PC-3 (cell line): ENCODE data around the gene ZMIZ2. TPM values are rescaled to one million over a fixed set of nuclear protein-coding genes. Genes with fewer than 3 reads are reported as not detected.
"Not testable (repeated sequence)": the region's sequence is repeated elsewhere in the genome, so short reads cannot be mapped to it uniquely, and the experiment has no call there.

Experiments
- ATAC-seq: fragments of 200-7000 bp; cut with Tn5 transposase; 2 replicates; pipeline ENCODE4 v1.9.1; 2020; ENCODE audit warnings: mild to moderate bottlenecking, moderate library complexity
- BruUV-seq: library from RNA; stranded (reverse); fragments of 400-500 nt; replicated peaks from 2 replicates; lab custom pipeline; 2021; lab: Mats Ljungman, UMichigan
- CTCF ChIA-PET: fragments of 300-600 bp; sonication (Branson Sonifier 250); formaldehyde crosslinking; loops from one replicate; lab custom pipeline; 2022; ENCODE audit warnings: antibody characterized with exemption; lab: Charles Lee
- POLR2A ChIA-PET: fragments of 300-600 bp; sonication (Branson Sonifier 250); formaldehyde crosslinking; loops from one replicate; lab custom pipeline; 2022; ENCODE audit warnings: antibody characterized with exemption; ENCODE audit not compliant: unreplicated experiment; lab: Charles Lee
- DNase-seq: peaks from one replicate; pipeline ENCODE4 v3.0.0-alpha.2; 2015
- H2AFZ ChIP-seq: fragments of 300-600 bp; sonication (generic); 2 replicates; pipeline ENCODE4 v1.6.0; 2016; ENCODE audit warnings: antibody characterized with exemption, low read length
- H3F3A ChIP-seq: fragments of 300-600 bp; sonication (generic); one replicate; pipeline ENCODE4 v1.6.0; 2017; ENCODE audit warnings: antibody characterized with exemption, low read length, control low read depth, mild to moderate bottlenecking; ENCODE audit not compliant: unreplicated experiment
- H3K27ac ChIP-seq: fragments of 300-600 bp; sonication (generic); 2 replicates; pipeline ENCODE4 v1.5.1; 2016; ENCODE audit warnings: mild to moderate bottlenecking, low read length
- H3K27me3 ChIP-seq: fragments of 300-600 bp; sonication (generic); 2 replicates; pipeline ENCODE4 v1.6.1; 2016; ENCODE audit warnings: low read length, mixed read lengths
- H3K36me3 ChIP-seq: fragments of 300-600 bp; sonication (generic); 2 replicates; pipeline ENCODE4 v1.6.1; 2016; ENCODE audit warnings: low read depth, mixed run types, low read length, mixed read lengths
- H3K4me1 ChIP-seq: fragments of 300-600 bp; sonication (generic); 2 replicates; pipeline ENCODE4 v1.5.1; 2016; ENCODE audit warnings: low read length; ENCODE audit not compliant: insufficient read depth
- H3K4me2 ChIP-seq: fragments of 300-600 bp; sonication (generic); 2 replicates; pipeline ENCODE4 v1.6.0; 2016; ENCODE audit warnings: low read length
- H3K4me3 ChIP-seq: fragments of 300-600 bp; sonication (generic); 2 replicates; pipeline ENCODE4 v1.5.1; 2016; ENCODE audit warnings: mild to moderate bottlenecking, low read length, mixed read lengths
- H3K79me2 ChIP-seq: fragments of 300-600 bp; sonication (generic); 2 replicates; pipeline ENCODE4 v1.6.1; 2017; ENCODE audit warnings: low read length, mixed read lengths
- H3K9ac ChIP-seq: fragments of 300-600 bp; sonication (generic); 2 replicates; pipeline ENCODE4 v1.6.0; 2016; ENCODE audit warnings: mild to moderate bottlenecking, low read length
- H3K9me2 ChIP-seq: fragments of 300-600 bp; sonication (generic); replicated peaks from 2 replicates; pipeline ENCODE4 v1.6.1; 2016; ENCODE audit warnings: mixed run types, low read length, mixed read lengths
- H3K9me3 ChIP-seq: fragments of 300-600 bp; sonication (generic); 2 replicates; pipeline ENCODE4 v1.6.1; 2016; ENCODE audit warnings: low read length, mixed read lengths
- H4K20me1 ChIP-seq: fragments of 300-600 bp; sonication (generic); 2 replicates; pipeline ENCODE4 v1.6.1; 2016; ENCODE audit warnings: low read length, mixed read lengths
- CTCF ChIP-seq: fragments of 300-600 bp; sonication (generic); conservative IDR thresholded peaks from 2 replicates; pipeline ENCODE4 v1.5.1; 2017; ENCODE audit warnings: antibody characterized with exemption, low read depth, mild to moderate bottlenecking, low read length
- EZH2 ChIP-seq: fragments of 300-600 bp; sonication (generic); IDR thresholded peaks from one replicate; pipeline ENCODE4 v1.6.1; 2017; ENCODE audit warnings: antibody characterized with exemption, mild to moderate bottlenecking, low read length; ENCODE audit not compliant: unreplicated experiment
- EZH2phosphoT487 ChIP-seq: fragments of 300-600 bp; sonication (generic); IDR thresholded peaks from 2 replicates; pipeline ENCODE4 v1.6.1; 2018; ENCODE audit warnings: mild to moderate bottlenecking, antibody characterized with exemption, low read length, borderline replicate concordance
- intact Hi-C: fragments of 100-400 bp; cut with micrococcal nuclease; formaldehyde crosslinking; loops from 2 replicates; pipeline ENCODE4 v1.9.0; 2023
- total RNA-seq: library from RNA; depleted of rRNA; stranded (reverse); fragments of >200 nt; gene quantifications from 2 replicates; pipeline ENCODE4 v1.2.3, GENCODE V29; 2014

ZMIZ2 gene
- total RNA-seq, 1 experiment from 2014 or later: 18.3 TPM

GRCh38 chr7:44716205-44716604 lies 32.4 kb upstream of the ZMIZ2 start:
- H3F3A ChIP-seq: no peaks in the 10 kb centered on the region
- intact Hi-C loops: no loop called here
- TF ChIP-seq CTCF (no peak), EZH2 (no peak), EZH2phosphoT487 (no peak)
- no peaks in the 10 kb centered on the region for H3K36me3 ChIP-seq
- no TSS peak for BruUV-seq
- CTCF ChIA-PET: no interaction called here
- H3K27me3 ChIP-seq: no peaks in the 10 kb centered on the region
- no peaks in the 10 kb centered on the region for H3K9me3 ChIP-seq
- H2AFZ ChIP-seq: no peak overlapping the region
- DNase-seq: no peak
- no peaks in the 10 kb centered on the region for H4K20me1 ChIP-seq
- POLR2A ChIA-PET: no interaction called here
- H3K27ac ChIP-seq: no peak overlapping the region
- no peaks in the 10 kb centered on the region for H3K9me2 ChIP-seq
- H3K79me2 ChIP-seq: no peaks in the 10 kb centered on the region
- H3K4me3 ChIP-seq: no peak overlapping the region
- peaks cover 17% of the 10 kb centered on the region for H3K4me1 ChIP-seq
- no peak for ATAC-seq
- no peak overlapping the region for H3K9ac ChIP-seq
- no peak overlapping the region for H3K4me2 ChIP-seq

- no peaks in the 10 kb centered on the region for H3K79me2 ChIP-seq
- H3K9ac ChIP-seq: no peak overlapping the region
- ATAC-seq (no peak), DNase-seq (no peak)
- no peaks in the 10 kb centered on the region for H4K20me1 ChIP-seq
- CTCF ChIA-PET: no interaction called here
- no peaks in the 10 kb centered on the region for H3K27me3 ChIP-seq
- H3K9me2 ChIP-seq: no peaks in the 10 kb centered on the region
- no peaks in the 10 kb centered on the region for H3K9me3 ChIP-seq
- POLR2A ChIA-PET: no interaction called here
- H3K4me1 ChIP-seq: peaks cover 5% of the 10 kb centered on the region; the same call in 1 of the 2 replicates
- intact Hi-C loops: no loop called here
- no peak overlapping the region for H3K27ac ChIP-seq
- no peaks in the 10 kb centered on the region for H3F3A ChIP-seq
- no TSS peak for BruUV-seq
- TF ChIP-seq EZH2 (no peak), EZH2phosphoT487 (no peak), CTCF (no peak)
- no peak overlapping the region for H2AFZ ChIP-seq
- H3K36me3 ChIP-seq: no peaks in the 10 kb centered on the region
- no peak overlapping the region for H3K4me2 ChIP-seq
- H3K4me3 ChIP-seq: no peak overlapping the region
These were observed 28.3 kb upstream of the ZMIZ2 start for GRCh38 chr7:44720301-44720700.

GRCh38 chr7:44724276-44724675 lies 24.4 kb upstream of the ZMIZ2 start:
- Histone ChIP-seq H4K20me1 (no peaks in the 10 kb centered on the region), H3F3A (no peaks in the 10 kb centered on the region), H3K4me2 (no peak overlapping the region), H3K27ac (no peak overlapping the region), H3K27me3 (no peaks in the 10 kb centered on the region), H3K9ac (no peak overlapping the region), H2AFZ (no peak overlapping the region), H3K36me3 (no peaks in the 10 kb centered on the region), H3K9me3 (no peaks in the 10 kb centered on the region), H3K4me1 (peaks cover 8% of the 10 kb centered on the region), H3K4me3 (no peak overlapping the region), H3K9me2 (no peaks in the 10 kb centered on the region), H3K79me2 (no peaks in the 10 kb centered on the region)
- POLR2A ChIA-PET: no interaction called here
- intact Hi-C loops: no loop called here
- no TSS peak for BruUV-seq
- ATAC-seq: no peak
- TF ChIP-seq EZH2phosphoT487 (no peak), CTCF (no peak), EZH2 (no peak)
- CTCF ChIA-PET: no interaction called here
- no peak for DNase-seq

DNA sequence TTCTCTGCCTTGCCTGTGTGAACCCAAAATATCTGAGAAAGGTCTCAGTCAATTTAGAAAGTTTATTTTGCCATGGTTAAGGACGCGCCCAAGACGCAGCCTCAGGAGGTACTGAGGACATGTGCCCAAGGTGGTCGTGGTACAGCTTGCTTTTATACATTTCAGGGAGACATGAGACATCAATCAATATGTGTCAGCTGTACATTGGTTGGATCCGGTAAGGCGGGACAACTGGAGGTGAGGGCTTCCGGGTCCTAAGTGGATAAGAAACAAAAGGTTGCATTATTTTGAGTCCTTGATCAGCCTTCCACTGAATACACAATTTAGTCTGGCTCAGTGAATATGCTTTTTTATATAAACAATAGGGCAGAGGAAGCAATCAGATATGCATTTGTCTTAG lies 22.4 kb upstream of the ZMIZ2 start:
- POLR2A ChIA-PET, H3K27ac ChIP-seq, H3K4me1 ChIP-seq, CTCF ChIA-PET, H2AFZ ChIP-seq, H3K4me3 ChIP-seq, DNase-seq, H3F3A ChIP-seq, BruUV-seq, H4K20me1 ChIP-seq, H3K9me3 ChIP-seq, H3K4me2 ChIP-seq, H3K9ac ChIP-seq, H3K27me3 ChIP-seq, intact Hi-C loops, H3K36me3 ChIP-seq, H3K9me2 ChIP-seq, H3K79me2 ChIP-seq, ATAC-seq: not testable (repeated sequence)
